Memory B cell (primary cell): ENCODE results near the gene HSD11B2.

ENCODE experiments used
- ATAC-seq: fragments of 150-1000 bp; cut with Tn5 transposase; 2 replicates; pipeline ENCODE4 v1.10.0; 2021; ENCODE audit warnings: low read depth, mild to moderate bottlenecking, moderate library complexity
- DNase-seq, 2 donors: peaks; one replicate each; pipeline ENCODE4 v3.0.0; 2022; ENCODE audit warnings: low spot score in 2 of 2
- H3K27ac Mint-ChIP-seq: one replicate; pipeline ENCODE4 v1.8.0; 2022; ENCODE audit warnings: mild to moderate bottlenecking, moderate library complexity, mixed read lengths
- H3K27me3 Mint-ChIP-seq: one replicate; pipeline ENCODE4 v1.8.0; 2022; ENCODE audit warnings: mixed read lengths
- H3K36me3 Mint-ChIP-seq: one replicate; pipeline ENCODE4 v1.8.0; 2022; ENCODE audit warnings: mild to moderate bottlenecking, mixed read lengths
- H3K4me1 Mint-ChIP-seq: one replicate; pipeline ENCODE4 v1.8.0; 2022; ENCODE audit warnings: mixed read lengths
- H3K4me3 Mint-ChIP-seq: one replicate; pipeline ENCODE4 v1.8.0; 2022; ENCODE audit warnings: mild to moderate bottlenecking, moderate library complexity, mixed read lengths
- H3K9me3 Mint-ChIP-seq: one replicate; pipeline ENCODE4 v1.8.0; 2022; ENCODE audit warnings: mixed read lengths

Gene HSD11B2

GRCh38 chr16:67486805-67487204 is 55.9 kb downstream of the HSD11B2 start:
- ATAC-seq: no peak
- Mint-ChIP-seq H3K36me3 (peaks cover 6% of the 10 kb centered on the region), H3K9me3 (no peaks in the 10 kb centered on the region), H3K4me3 (no peak overlapping the region), H3K4me1 (peaks cover 46% of the 10 kb centered on the region), H3K27ac (peak overlapping the region; percentile 47), H3K27me3 (no peaks in the 10 kb centered on the region)
- no peak for DNase-seq
